SK-N-MC (cell line): ENCODE measurements around the gene SPTB.

Experiments
- FOXP2 ChIP-seq: optimal IDR thresholded peaks from 2 replicates; pipeline ENCODE3; 2011; ENCODE audit warnings: mild to moderate bottlenecking, moderate library complexity; ENCODE audit not compliant: insufficient read depth; ENCODE audit errors: extremely low read length, control extremely low read depth
- POLR2AphosphoS5 ChIP-seq: IDR thresholded peaks from 2 replicates; pipeline ENCODE4 v1.6.1; 2012; ENCODE audit warnings: mild to moderate bottlenecking, low read depth, low read length, borderline replicate concordance

DNA sequence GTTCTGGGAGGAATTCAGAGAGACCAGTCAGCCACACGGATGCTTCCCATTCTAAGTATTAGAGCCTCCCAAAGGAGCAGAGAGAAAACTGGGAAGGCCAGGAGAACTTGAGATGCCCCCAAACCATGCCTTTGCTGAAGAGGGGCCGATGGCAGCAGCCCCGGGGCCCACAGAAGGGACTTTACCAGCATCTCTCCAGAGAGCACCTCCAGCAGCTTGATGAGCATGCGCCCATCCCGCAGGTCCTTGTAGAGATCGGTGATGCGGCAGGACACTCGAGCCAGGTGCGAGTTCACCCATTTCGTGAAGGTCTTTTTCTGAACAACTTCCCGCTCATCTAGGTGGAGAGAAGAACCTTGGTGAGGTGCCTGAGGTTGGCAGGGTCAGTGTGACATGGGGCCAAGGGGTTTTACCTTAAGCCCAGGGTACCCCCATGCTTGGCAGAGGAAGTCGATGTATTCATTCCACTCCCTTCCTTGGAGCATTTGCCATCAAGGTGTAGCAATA, 74.9 kb downstream of the SPTB start:
- no peak for TF ChIP-seq POLR2AphosphoS5
- TF ChIP-seq FOXP2: no peak
